HL-60 (cell line): ENCODE data around the gene ZNF8.

Experiments
- DNase-seq, 2 experiments: peaks; one replicate each; pipeline ENCODE4 v3.0.0-alpha.2; 2010 to 2020; ENCODE audit warnings: low read depth in 1 of 2, low spot score in 1 of 2
- H3K27ac ChIP-seq: fragments of 250-450 bp; sonication (Bioruptor Pico); replicated peaks from 2 replicates; pipeline ENCODE4 v1.5.1; 2020; ENCODE audit warnings: mild to moderate bottlenecking, moderate library complexity
- H3K27me3 ChIP-seq: fragments of 250-450 bp; sonication (Bioruptor Pico); 2 replicates; pipeline ENCODE4 v1.5.1; 2021; ENCODE audit warnings: mild to moderate bottlenecking, moderate library complexity; ENCODE audit not compliant: insufficient read depth, poor library complexity, severe bottlenecking
- H3K4me3 ChIP-seq: replicated peaks from 2 replicates; pipeline ENCODE4 v1.5.1; 2011; ENCODE audit warnings: mild to moderate bottlenecking, control low read depth, low read length; ENCODE audit not compliant: insufficient read depth
- CTCF ChIP-seq: IDR thresholded peaks from one replicate; pipeline ENCODE4 v1.5.1; 2011; ENCODE audit warnings: low read length, control low read depth, inconsistent platforms; ENCODE audit not compliant: insufficient read depth
- GABPA ChIP-seq: IDR thresholded peaks from 2 replicates; pipeline ENCODE4 v1.6.1; 2012; ENCODE audit warnings: low read depth
- POLR2AphosphoS5 ChIP-seq: IDR thresholded peaks from 2 replicates; pipeline ENCODE4 v1.6.1; 2012; ENCODE audit warnings: low read depth
- REST ChIP-seq: IDR thresholded peaks from 2 replicates; pipeline ENCODE4 v1.6.1; 2012; ENCODE audit warnings: low read depth; ENCODE audit not compliant: insufficient replicate concordance
- SPI1 ChIP-seq: IDR thresholded peaks from 2 replicates; pipeline ENCODE4 v1.6.1; 2012; ENCODE audit warnings: low read depth, mild to moderate bottlenecking, borderline replicate concordance

ZNF8 gene

GRCh38 chr19:58336820-58337219 is 58.1 kb downstream of the ZNF8 start:
- no peaks in the 10 kb centered on the region for H3K27me3 ChIP-seq
- no peak overlapping the region for H3K27ac ChIP-seq
- no peak for TF ChIP-seq POLR2AphosphoS5
- TF ChIP-seq REST: no peak
- TF ChIP-seq CTCF: no peak
- no peak for TF ChIP-seq SPI1
- no peak for TF ChIP-seq GABPA
- H3K4me3 ChIP-seq: no peak overlapping the region
- no peak for DNase-seq

GRCh38 chr19:58338336-58338735 is 59.6 kb downstream of the ZNF8 start:
- Histone ChIP-seq H3K27ac (no peak overlapping the region), H3K27me3 (no peaks in the 10 kb centered on the region), H3K4me3 (no peak overlapping the region)
- no peak for DNase-seq
- TF ChIP-seq REST: no peak
- no peak for TF ChIP-seq POLR2AphosphoS5
- TF ChIP-seq GABPA: no peak
- no peak for TF ChIP-seq CTCF
- no peak for TF ChIP-seq SPI1

GRCh38 chr19:58338825-58339558 is 60.2 kb downstream of the ZNF8 start:
- DNase-seq: no peak
- H3K27ac ChIP-seq: no peak overlapping the region
- no peak overlapping the region for H3K4me3 ChIP-seq
- no peak for TF ChIP-seq POLR2AphosphoS5
- TF ChIP-seq GABPA: no peak
- TF ChIP-seq CTCF: no peak
- no peak for TF ChIP-seq SPI1
- TF ChIP-seq REST: no peak
- H3K27me3 ChIP-seq: no peaks in the 10 kb centered on the region
